RPMI7951 (cell line): ENCODE data around the gene SBNO1. TPM values are rescaled to one million over a fixed set of nuclear protein-coding genes. Genes with fewer than 3 reads are reported as not detected.
A peak's percentile ranks its signal among the peaks of the same experiment; 100 is the strongest.
"Not testable (repeated sequence)": the region's sequence is repeated elsewhere in the genome, so short reads cannot be mapped to it uniquely, and the experiment has no call there.

Experiments used
- DNase-seq: peaks from one replicate; pipeline ENCODE4 v3.0.0-alpha.2; 2012; ENCODE audit warnings: low read depth
- total RNA-seq: library from RNA; depleted of rRNA; stranded (reverse); fragments of >200 nt; shearing (Covaris generic); gene quantifications from 2 replicates; pipeline ENCODE4 v1.2.3, GENCODE V29; 2014

The SBNO1 gene
- total RNA-seq, 1 experiment from 2014 or later, result 16.9 TPM

DNA sequence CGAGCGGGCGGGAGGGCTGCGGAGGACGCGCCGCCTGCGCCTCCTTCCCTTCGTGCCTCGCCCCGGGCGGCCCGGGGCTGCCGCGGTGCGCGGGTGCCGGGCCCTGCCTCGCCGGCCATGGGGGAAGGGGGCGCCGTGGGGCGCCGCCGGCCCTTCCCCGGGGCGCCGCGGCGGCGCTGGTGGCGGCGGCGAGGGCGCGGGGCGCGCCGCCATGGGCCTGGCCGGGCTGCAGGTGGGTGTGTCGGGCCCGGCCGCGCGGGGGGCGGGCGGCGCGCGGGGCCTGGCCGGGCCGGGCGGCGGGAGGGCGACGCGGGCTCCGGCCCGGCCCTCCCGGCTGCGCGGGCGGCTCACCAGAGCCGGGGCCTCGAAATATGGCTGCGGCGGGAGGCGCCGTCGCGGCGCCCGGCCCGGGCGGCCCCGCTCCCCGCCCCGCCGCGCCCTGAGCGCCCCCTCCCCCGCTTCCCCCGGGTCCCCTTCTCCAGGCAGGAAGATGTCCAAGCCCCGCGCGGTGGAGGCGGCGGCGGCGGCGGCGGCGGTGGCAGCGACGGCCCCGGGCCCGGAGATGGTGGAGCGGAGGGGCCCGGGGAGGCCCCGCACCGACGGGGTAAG is 24.4 kb upstream of the SBNO1 start:
- no peak for DNase-seq

DNA sequence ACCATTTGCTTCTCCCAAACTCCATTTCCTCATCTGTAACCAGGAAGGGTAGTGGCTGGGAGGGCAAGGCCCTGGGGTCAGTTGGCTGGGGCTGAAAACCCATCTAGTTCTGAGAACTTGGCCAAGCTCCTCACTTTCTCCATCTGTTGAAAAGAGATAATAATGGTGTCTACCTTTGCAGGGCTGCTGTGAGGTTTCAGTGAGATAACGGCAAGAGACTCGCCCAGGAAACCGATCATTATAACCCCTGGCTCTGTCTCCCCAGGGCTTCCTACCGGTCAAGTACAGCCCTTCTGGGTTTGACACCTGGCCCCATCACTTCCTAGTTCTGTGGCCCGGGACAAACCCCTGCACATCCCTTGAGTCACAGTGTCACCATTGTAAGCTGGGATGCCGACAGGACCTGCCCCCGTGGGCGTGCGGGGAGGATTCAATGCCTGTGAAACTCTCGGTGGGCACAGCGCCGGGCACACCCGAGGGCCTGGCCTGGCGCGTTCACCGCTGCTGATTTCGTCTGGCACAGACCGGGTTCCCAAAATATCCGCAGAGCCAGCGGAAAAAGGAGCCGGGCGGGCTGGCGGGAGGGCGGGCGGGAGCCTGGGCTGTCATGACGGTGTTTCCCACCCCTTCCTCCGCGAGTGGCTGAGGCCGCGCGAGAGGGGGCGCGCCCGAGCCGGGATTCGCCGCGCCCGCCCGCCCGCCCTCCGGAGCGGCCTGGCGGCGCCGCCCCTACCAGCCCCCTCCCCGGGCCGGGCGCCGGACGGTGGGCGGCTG is 23.7 kb upstream of the SBNO1 start:
- DNase-seq, result peak; percentile 61

DNA sequence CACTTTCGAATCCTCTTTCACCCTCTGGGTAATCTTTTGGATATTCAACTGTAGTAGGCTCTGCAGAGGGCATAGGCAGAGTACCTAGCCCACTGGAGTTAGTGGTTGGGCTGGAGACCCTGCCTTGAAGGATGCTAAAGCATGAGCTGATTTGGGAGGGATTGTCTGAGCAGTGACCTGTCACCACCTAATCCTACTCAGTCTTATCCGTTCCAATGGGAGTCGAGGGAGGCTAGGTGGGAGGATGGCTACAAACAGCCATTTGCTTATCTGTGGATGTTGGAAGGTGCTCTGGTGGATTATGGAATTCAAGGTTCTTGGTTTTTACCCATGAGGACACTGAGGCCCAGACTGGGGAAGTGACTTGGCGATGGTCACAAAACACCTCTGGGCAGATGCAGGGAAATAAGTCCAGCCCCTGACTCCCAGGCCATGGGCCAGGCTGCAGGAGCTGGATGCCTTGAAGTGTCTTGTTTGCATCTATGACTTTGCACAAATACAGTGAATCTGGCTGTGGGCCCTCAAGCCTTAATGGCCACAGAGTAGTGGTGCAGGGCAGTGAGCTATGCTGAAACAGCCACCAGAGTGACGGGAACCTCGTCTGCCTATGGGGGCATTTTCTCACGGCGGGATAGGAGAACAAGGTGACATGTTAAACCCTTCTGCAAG is 23.0 kb upstream of the SBNO1 start:
- DNase-seq, result no peak

DNA sequence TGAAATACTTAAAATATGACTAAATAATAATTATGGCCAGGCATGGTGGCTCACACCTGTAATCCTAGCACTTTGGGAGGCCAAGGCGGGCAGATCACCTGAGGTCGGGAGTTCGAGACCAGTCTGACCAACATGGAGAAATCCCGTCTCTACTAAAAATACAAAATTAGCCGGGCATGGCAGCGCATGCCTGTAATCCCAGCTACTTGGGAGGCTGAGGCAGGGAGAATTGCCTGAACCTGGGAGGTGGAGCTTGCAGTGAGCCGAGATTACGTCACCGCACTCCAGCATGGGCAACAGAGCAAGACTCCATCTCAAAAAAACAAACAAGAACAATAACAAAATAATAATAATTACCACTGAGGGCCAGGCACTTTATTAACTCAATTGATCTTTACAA is 20.9 kb upstream of the SBNO1 start:
- DNase-seq, result not testable (repeated sequence)

DNA sequence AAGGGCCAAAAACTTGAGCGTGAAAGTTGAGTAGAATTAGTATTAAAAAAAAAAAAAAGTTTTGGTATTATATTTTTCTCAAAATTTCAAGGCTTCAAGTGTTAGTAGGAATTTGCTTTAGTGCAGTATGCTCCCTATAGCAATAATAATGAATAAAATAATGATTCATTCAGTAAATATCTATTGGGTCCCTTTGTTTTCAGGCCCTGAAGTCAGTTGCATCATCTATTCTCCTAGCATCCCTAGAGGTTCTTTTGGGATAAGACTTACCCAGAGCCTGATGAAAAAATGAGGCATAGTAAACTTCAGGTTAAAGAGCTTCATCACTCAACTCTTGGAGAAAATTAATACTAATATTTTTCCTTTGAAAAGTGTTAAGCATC is 20.3 kb upstream of the SBNO1 start:
- peak; percentile 18 for DNase-seq

DNA sequence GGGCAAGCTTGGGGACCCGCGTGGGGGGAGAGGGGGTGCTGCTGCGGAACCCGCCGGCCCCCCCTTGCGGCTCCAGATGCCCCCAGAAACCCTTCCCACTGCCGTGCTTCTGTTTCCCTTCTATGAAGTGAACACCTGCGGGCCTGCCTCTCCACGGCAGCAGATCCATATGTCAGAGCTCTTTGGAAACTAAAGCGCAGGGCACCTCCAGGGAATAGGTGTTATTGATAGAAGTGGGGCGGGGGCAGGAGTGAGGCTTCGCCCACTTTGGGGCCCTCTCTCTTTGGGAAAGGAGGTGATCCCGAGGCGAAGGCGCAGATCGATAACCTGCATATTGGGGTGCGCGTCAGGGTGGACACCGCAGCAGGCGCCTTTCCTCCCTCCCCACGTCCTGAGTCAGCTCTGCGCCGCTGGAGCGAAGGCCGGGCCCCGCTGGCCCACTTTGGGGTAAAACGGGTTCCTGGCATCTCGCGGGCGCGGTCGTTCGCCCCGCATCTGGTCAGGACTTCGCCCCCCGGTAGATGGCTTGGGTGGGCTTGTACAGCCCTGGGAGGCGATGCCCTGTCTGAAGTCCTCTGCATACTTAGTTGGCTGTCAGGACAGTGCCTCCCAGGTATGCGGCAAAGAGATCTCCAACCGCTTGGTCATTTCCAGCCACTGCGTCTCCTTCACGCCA is 19.8 kb upstream of the SBNO1 start:
- DNase-seq, result peak; percentile 25

DNA sequence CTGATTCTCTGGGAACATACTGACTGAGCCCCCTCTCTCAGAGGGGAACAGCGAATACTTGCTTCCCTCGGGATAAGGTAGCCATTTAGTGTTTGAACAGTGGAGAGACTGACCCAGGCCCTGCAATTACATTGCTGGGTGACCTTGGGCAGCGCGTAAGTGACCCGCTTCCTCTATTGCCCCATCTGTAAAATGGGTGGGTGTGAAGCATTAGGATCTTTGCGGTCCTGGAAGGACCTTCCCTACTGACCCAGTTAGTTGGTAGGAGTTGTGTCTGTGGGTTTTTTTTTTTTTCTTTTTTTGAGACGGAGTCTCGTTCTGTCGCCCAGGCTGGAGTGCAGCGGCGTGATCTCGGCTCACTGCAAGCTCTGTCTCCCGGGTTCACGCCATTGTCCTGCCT is 18.0 kb upstream of the SBNO1 start:
- no peak for DNase-seq

DNA sequence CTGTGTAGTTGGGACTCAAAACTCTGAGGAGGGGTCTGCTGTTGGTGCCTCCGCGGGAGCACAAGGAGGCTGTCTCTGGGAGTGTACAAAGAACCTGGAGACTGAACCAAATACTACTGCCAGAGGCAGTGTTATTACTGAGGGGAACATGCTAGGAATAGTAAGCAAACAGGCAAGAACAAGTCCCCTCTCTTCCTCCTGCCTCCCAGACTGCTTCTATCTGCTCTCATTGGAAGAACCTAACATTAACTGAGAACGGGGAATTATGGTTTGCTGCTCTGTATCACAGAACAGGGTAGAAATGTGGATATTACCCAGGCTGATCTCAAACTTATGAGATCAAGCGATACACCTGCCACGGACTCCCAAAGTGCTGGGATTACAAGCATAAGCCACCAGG is 14.7 kb upstream of the SBNO1 start:
- no peak for DNase-seq

DNA sequence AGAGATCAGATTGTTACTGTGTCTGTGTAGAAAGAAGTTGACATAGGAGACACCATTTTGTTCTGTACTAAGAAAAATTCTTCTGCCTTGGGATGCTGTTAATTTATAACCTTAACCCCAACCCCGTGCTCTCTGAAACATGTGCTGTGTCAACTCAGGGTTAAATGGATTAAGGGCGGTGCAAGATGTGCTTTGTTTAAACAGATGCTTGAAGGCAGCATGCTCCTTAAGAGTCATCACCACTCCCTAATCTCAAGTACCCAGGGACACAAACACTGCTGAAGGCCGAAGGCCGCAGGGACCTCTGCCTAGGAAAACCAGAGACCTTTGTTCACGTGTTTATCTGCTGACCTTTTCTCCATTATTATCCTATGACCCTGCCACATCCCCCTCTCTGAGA is 7.8 kb upstream of the SBNO1 start:
- not testable (repeated sequence) for DNase-seq

DNA sequence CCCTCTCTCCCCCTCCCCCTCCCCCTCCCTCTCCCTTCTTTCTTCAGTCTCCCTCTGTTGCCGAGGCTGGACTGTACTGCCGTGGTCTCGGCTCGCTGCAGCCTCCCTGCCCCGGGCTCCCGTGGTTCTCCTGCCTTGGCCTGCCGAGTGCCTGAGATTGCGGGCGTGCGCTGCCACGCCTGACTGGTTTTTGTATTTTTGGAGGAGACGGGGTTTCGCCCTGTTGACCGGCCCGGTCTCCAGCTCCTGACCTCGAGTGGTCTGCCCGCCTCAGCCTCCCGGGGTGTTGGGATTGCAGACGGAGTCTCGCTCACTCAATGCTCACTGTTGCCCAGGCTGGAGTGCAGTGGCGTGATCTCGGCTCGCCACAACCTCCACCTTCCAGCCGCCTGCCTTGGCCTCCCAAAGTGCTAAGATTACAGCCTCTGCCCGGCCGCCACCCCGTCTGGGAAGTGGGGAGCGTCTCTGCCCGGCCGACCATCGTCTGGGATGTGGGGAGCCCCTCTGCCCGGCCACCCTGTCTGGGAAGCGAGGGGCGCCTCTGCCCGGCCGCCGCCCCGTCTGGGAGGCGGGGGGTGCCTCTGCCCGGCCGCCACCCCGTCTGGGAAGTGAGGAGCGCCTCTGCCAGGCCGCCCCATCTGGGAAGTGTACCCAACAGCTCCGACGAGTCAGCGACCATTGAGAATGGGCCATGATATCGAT is 7.2 kb upstream of the SBNO1 start:
- DNase-seq, result not testable (repeated sequence)

DNA sequence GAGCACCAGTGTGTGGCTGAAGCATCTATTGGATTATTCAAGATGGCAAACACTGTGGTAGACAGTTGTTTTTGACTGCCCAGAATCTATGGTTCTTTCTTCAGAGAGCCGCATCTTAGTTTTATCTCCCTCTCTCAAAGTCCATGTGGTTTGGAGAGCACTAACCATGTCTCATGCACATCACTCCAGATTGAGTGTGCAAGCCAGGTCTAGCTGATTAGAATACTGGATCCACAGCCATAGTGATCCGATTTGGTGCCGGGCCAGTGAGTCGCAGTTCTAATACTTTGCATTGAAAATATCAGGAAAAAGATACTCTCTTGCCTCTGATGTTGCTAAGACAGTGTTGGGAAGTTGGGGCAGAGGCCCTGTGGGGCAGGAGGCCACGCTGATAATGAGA is 4.6 kb upstream of the SBNO1 start:
- no peak for DNase-seq

DNA sequence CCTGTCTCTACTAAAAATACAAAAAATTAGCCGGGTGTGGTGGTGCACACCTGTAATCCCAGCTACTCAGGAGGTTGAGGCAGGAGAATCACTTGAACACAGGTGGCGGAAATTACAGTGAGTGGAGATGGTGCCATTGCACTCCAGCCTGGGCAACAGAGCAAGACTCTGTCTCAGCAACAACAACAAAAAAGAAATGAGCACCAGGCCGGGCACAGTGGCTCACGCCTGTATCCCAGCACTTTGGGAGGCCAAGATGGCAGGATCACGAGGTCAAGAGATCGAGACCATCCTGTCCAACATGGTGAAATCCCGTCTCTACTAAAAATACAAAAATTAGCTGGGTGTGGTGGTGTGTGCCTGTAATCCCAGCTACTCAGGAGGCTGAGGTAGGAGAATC is 3.8 kb upstream of the SBNO1 start:
- DNase-seq, result not testable (repeated sequence)

DNA sequence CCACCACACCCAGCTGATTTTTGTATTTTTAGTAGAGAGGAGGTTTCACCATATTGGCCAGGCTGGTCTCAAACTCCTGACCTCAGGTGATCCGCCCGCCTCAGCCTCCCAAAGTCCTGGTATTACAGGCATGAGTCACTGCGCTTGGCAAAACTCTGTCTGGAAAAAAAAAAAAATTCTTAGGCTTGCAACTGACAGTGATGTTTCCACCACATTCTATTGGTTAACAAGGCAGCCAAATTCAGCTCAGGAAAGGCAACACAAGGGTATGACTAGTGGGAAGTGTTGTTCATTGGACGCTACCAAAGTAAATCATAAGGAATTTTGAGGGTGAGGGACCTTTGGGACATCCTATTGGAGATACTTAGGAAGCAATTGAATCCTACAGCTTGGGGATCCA is 2.9 kb upstream of the SBNO1 start:
- DNase-seq, result no peak

DNA sequence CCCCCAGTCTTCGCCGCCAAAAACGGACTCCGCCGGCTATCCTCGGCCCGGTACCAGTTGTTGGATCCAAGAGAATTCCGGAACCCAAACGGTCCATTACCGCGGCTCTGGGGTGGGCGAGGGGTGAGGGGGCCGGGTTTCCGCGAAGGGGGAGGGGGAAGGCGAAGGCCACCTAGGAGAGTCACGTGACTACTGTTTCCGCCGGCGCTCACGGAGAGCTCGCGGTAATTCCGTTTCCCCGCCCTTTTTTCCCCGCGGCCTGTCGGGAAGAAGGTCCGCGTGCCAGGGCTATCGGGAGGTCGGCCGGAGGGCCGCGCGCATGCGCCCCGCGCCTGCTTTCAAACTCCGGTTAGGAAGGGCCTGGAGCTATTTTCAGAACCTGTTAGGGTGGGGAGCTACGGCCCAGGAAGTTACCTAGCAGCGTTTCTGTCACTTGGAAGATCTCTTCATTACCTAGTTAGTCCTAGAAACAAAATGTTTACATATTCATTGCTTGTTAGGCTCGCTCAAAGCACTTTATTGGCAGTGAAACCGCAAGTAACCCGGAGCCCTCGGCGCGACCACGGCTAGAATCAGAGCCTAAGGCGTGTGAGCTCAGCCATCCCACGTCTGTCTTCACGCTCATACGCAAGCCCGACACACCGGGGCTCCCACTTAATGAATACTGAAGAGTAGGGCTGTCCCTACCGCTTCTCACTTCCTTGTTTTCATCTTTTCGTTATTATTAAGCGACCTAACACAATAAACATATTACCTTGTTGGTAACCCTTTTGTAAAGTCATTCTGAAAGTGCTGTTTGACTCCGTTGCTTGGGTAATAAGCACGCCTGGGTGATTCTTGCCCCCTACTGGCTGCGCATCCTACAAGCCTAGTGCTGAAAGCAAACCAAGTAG is 624 bp upstream of the SBNO1 start:
- DNase-seq, result peak; percentile 96

DNA sequence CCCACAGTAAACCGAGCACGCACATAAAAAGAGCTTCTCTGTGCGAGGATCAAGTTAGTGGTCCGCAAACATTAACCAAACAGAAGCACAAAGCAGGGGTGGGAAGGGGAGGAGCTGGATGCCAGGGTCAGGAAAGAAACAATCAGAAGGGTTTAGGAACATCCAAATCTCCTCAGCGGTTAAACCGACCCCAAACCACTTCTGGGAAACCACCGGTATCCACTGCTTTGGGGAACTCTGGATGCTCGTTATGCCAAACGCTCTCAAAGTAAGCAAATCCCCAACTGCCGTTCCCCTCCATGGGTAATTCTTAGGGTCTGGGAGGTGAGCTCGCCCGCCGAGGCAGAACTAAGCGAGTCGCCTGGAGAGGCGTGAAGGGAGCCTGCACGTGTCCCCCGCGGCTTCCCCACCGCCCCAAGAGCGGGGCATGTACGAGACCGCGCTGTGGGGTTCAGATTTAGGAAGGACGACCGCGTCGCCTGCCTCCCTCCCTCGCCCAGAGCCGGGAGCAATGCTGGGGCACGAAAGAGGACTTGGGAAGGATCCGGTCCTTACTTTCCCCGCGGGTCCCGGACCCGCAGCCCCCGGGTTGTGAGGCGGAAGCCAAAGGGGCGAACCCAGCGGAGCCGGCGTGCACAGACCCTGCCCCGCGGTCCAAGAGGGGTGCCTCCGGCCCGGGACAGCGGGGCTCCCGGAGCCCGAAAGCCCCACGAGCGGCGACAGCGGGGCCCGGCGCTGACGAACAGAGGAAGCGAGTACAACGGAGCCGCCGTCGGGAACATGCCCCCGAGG is 711 bp downstream of the SBNO1 start:
- DNase-seq, result peak; percentile 13

DNA sequence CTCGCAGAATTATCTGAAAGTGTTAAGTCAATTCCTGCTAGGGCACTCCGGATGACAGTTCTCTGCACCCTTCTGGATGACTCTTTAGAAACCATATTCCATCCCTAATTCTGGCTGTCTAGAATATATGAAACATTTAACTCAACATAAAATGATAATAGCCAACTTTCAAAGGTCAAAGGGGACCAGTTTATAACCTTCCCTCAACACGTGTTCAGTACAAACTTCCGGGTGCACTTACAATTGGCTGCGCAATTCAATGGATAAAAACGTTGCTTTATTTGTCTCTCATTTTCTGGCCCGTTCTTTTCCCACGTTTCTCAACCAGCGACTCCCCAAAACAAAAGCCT is 1.3 kb downstream of the SBNO1 start:
- DNase-seq, result no peak

DNA sequence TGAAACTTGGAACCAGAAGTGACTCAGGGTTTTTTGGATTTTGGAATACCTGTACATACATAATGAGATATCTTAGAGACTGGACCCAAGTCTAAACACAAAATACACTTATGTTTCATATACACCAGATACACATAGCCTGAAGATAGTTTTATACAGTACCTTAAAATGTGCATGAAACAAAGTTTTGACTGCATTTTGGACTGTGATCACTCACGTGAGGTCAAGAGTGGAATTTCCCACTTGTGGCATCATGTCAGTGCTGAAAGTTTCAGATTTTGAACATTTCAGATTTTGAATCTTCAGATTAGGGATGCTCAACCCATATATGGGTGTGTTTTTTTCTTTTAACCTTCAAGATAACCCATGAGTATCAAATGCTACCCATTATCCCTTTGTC is 6.6 kb downstream of the SBNO1 start:
- no peak for DNase-seq

DNA sequence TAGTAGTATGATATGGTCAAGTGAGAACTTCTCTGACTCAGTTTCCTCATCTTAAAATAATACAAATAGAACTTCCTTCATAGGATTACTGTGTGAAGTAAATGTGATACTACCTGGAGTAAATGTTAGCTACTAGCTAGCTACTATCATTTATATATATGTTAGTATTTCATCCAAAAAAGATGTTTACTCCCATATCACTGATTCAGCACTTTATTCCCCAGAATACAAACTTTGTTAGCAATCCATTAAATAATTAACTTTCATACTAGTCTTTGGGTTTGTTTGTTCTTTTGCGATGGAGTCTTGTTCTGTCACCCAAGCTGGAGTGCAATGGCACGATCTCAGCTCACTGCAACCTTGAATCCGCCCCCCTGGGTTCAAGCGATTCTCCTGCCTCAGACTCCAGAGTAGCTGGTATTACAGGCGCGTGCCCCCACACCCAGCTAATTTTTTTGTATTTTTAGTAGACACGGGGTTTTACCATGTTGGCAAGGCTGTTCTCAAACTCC is 8.4 kb downstream of the SBNO1 start:
- no peak for DNase-seq

DNA sequence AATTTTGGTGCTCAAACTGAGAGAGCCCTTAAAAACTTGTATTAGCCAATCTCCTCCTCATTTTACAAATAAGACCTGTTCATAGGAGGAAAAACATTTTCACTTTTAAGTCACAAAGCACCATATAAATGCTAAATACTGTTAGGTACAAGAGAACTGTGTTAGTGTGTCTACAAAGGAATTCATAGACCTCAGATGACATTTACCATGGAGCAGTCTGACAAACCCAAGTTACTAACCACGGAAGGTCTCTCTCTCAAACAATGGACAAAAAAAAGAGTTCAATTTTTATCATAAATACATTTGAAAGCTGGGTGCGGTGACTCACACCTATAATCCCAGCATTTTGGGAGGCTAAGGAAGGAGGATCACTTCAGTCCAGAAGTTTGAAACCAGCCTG is 10.0 kb downstream of the SBNO1 start:
- no peak for DNase-seq

DNA sequence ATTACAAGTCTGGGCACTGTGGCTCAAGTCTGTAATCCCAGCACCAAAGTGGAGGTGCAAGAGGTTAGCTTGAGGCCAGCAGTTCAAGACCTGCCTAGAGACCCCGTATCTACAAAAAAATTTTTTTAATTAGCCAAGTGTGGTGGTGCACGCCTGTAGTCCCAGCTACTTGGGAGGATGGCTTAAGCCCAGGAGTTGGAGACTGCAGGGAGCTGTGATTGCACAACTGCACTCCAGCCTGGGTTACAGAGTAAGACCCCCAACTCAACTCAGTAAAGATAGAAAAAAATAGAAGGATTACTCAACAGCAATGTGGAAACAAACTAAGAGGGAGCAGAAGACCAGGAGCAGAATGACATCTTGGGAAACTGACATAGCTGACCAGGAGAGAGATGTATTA is 13.3 kb downstream of the SBNO1 start:
- DNase-seq, result no peak
